ENCODE results near the gene PRDM12.

Gene PRDM12

GRCh38 chr9:130664251-130665028 is at the start of gene PRDM12:
TSS of gene PRDM12 (plus strand) at chr9:130664594. CDS start at chr9:130664654, 60 bp downstream.
- H3K4me3 ChIP-seq (ENCODE audit: low read depth, low read length): no peak within 1 kb of the TSS

GRCh38 chr9:130616451-130616850 is 47.9 kb upstream of the PRDM12 start:
- TF ChIP-seq CTCF (IDR thresholded peaks at IDR 0.05; ENCODE audit: control insufficient read depth, extremely low read depth, insufficient read depth): no peak
- no peak for DNase-seq (ENCODE audit: low read depth)
- H3K4me3 ChIP-seq (ENCODE audit: low read depth, low read length): no peak overlapping the region

More at GRCh38 chr9:130664251-130665028, at the start of gene PRDM12:
- TF ChIP-seq CTCF (IDR thresholded peaks at IDR 0.05; ENCODE audit: control insufficient read depth, extremely low read depth, insufficient read depth): no peak
- DNase-seq (ENCODE audit: low read depth): no peak

GRCh38 chr9:130623466-130623865 is 40.9 kb upstream of the PRDM12 start:
- TF ChIP-seq CTCF (IDR thresholded peaks at IDR 0.05; ENCODE audit: control insufficient read depth, extremely low read depth, insufficient read depth): no peak
- no peak for DNase-seq (ENCODE audit: low read depth)

GRCh38 chr9:130624154-130624553 is 40.2 kb upstream of the PRDM12 start:
- DNase-seq (ENCODE audit: low read depth): no peak
- TF ChIP-seq CTCF (IDR thresholded peaks at IDR 0.05; ENCODE audit: control insufficient read depth, extremely low read depth, insufficient read depth): no peak
- H3K4me3 ChIP-seq (ENCODE audit: low read depth, low read length): no peak overlapping the region

More at GRCh38 chr9:130623466-130623865, 40.9 kb upstream of the PRDM12 start:
- no peak overlapping the region for H3K4me3 ChIP-seq (ENCODE audit: low read depth, low read length)

- DNase-seq (ENCODE audit: low read depth): no peak
- no peak overlapping the region for H3K4me3 ChIP-seq (ENCODE audit: low read depth, low read length)
- TF ChIP-seq CTCF (IDR thresholded peaks at IDR 0.05; ENCODE audit: control insufficient read depth, extremely low read depth, insufficient read depth): no peak
Measured at GRCh38 chr9:130626249-130626996, 38.0 kb upstream of the PRDM12 start.

GRCh38 chr9:130627051-130627450 is 37.3 kb upstream of the PRDM12 start:
- TF ChIP-seq CTCF (IDR thresholded peaks at IDR 0.05; ENCODE audit: control insufficient read depth, extremely low read depth, insufficient read depth): no peak
- H3K4me3 ChIP-seq (ENCODE audit: low read depth, low read length): no peak overlapping the region
- DNase-seq (ENCODE audit: low read depth): no peak

Data from LNCaP clone FGC (cell line).